A673 (cell line): Measurements from ENCODE around the gene TLCD3B. TPM values are rescaled to one million over a fixed set of nuclear protein-coding genes. Genes with fewer than 3 reads are reported as not detected.
"Not testable (repeated sequence)": the region's sequence is repeated elsewhere in the genome, so short reads cannot be mapped to it uniquely, and the experiment has no call there.

Source experiments
- BruUV-seq: library from RNA; stranded (reverse); fragments of 400-500 nt; replicated peaks from 2 replicates; lab custom pipeline; 2021; lab: Mats Ljungman, UMichigan
- CTCF ChIA-PET: fragments of 300-600 bp; sonication (Branson Sonifier 250); formaldehyde crosslinking; loops from one replicate; lab custom pipeline; 2022; ENCODE audit warnings: antibody characterized with exemption; lab: Charles Lee
- POLR2A ChIA-PET: fragments of 300-600 bp; sonication (Branson Sonifier 250); formaldehyde crosslinking; loops from one replicate; lab custom pipeline; 2022; ENCODE audit warnings: antibody characterized with exemption; ENCODE audit not compliant: low non-redundant PET; lab: Charles Lee
- DNase-seq: peaks from one replicate; pipeline ENCODE4 v3.0.0-alpha.2; 2015; ENCODE audit warnings: low spot score
- H3K27ac ChIP-seq: fragments of 200-600 bp; sonication (generic); 2 replicates; pipeline ENCODE4 v1.5.1; 2016; ENCODE audit warnings: mixed run types, low read depth, mild to moderate bottlenecking, mixed read lengths, antibody characterized with exemption, low read length; ENCODE audit not compliant: poor library complexity, severe bottlenecking
- H3K27me3 ChIP-seq: fragments of 200-600 bp; sonication (generic); replicated peaks from 2 replicates; pipeline ENCODE4 v1.6.1; 2017; ENCODE audit warnings: mixed run types, low read depth, mild to moderate bottlenecking, mixed read lengths, antibody characterized with exemption, low read length; ENCODE audit not compliant: insufficient read depth, poor library complexity
- H3K36me3 ChIP-seq: fragments of 200-600 bp; sonication (generic); 2 replicates; pipeline ENCODE4 v1.6.1; 2016; ENCODE audit warnings: mixed run types, mild to moderate bottlenecking, mixed read lengths, antibody characterized with exemption, low read length; ENCODE audit not compliant: insufficient read depth, poor library complexity, severe bottlenecking
- H3K4me1 ChIP-seq: fragments of 200-600 bp; sonication (generic); 2 replicates; pipeline ENCODE4 v1.6.1; 2017; ENCODE audit warnings: mixed run types, mild to moderate bottlenecking, mixed read lengths, antibody characterized with exemption, low read length; ENCODE audit not compliant: insufficient read depth, poor library complexity, severe bottlenecking
- H3K4me3 ChIP-seq: fragments of 200-600 bp; sonication (generic); 2 replicates; pipeline ENCODE4 v1.5.1; 2016; ENCODE audit warnings: low read depth, mixed run types, mild to moderate bottlenecking, mixed read lengths, low read length; ENCODE audit not compliant: poor library complexity, severe bottlenecking
- H3K9me3 ChIP-seq: fragments of 200-600 bp; sonication (generic); 2 replicates; pipeline ENCODE4 v1.6.1; 2016; ENCODE audit warnings: mixed run types, low read depth, mild to moderate bottlenecking, mixed read lengths, antibody characterized with exemption, low read length; ENCODE audit not compliant: poor library complexity, severe bottlenecking
- EZH2 ChIP-seq: fragments of 200-600 bp; sonication (generic); IDR thresholded peaks from 2 replicates; pipeline ENCODE4 v1.6.1; 2017; ENCODE audit warnings: borderline replicate concordance, low read depth, mild to moderate bottlenecking, mixed read lengths, antibody characterized with exemption, low read length; ENCODE audit not compliant: poor library complexity, severe bottlenecking
- intact Hi-C: fragments of 100-400 bp; cut with micrococcal nuclease; formaldehyde crosslinking; loops from one replicate; pipeline ENCODE4 v1.10.0; 2022; ENCODE audit not compliant: unreplicated experiment
- total RNA-seq: library from RNA; stranded (reverse); gene quantifications from 2 replicates; pipeline ENCODE4 v1.2.3, GENCODE V29; 2021
- TF ChIP-seq, protein P1 (sequence below): fragments of 300-800, 200-600 bp; sonication (generic); conservative IDR thresholded peaks from 2 replicates; pipeline ENCODE4 v1.5.1; 2017; ENCODE audit warnings: low read depth, mild to moderate bottlenecking, antibody characterized with exemption, low read length, moderate library complexity, mixed read lengths

The TLCD3B gene
- total RNA-seq, 1 experiment from 2014 or later: 1.9 TPM

DNA sequence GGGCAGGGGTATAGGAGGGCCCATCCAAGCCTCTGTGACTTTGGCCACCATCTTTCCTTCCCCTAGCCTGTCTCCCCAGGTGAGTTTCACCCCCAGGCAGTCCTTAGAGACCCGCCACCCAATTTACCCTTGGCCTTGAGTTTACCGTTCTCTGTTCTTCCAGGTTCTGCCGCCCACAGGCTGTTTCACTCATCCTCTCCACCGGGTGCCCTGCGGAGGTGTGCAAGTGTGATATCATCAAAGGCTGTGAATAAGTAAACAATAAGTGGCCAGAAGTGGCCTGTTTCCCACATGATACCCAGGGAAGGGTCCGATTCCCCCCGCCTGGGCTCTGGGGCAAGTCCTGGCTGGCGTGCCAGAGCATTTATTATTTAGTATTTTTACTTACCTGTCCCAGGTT is 15.1 kb upstream of the TLCD3B start:
- no peak overlapping the region for H3K4me3 ChIP-seq
- BruUV-seq: no TSS peak
- no peaks in the 10 kb centered on the region for H3K4me1 ChIP-seq
- H3K36me3 ChIP-seq: no peaks in the 10 kb centered on the region
- intact Hi-C loops: loop anchor here (10.0 kb wide), 1 partner anchor 579 kb away; no protein-coding TSS in a partner anchor
- no peaks in the 10 kb centered on the region for H3K27me3 ChIP-seq
- no peak for TF ChIP-seq EZH2
- TF ChIP-seq, protein P1, sequence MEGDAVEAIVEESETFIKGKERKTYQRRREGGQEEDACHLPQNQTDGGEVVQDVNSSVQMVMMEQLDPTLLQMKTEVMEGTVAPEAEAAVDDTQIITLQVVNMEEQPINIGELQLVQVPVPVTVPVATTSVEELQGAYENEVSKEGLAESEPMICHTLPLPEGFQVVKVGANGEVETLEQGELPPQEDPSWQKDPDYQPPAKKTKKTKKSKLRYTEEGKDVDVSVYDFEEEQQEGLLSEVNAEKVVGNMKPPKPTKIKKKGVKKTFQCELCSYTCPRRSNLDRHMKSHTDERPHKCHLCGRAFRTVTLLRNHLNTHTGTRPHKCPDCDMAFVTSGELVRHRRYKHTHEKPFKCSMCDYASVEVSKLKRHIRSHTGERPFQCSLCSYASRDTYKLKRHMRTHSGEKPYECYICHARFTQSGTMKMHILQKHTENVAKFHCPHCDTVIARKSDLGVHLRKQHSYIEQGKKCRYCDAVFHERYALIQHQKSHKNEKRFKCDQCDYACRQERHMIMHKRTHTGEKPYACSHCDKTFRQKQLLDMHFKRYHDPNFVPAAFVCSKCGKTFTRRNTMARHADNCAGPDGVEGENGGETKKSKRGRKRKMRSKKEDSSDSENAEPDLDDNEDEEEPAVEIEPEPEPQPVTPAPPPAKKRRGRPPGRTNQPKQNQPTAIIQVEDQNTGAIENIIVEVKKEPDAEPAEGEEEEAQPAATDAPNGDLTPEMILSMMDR: no peak
- POLR2A ChIA-PET: no interaction called here
- DNase-seq: no peak
- H3K9me3 ChIP-seq: no peaks in the 10 kb centered on the region
- no peak overlapping the region for H3K27ac ChIP-seq
- CTCF ChIA-PET: no interaction called here

DNA sequence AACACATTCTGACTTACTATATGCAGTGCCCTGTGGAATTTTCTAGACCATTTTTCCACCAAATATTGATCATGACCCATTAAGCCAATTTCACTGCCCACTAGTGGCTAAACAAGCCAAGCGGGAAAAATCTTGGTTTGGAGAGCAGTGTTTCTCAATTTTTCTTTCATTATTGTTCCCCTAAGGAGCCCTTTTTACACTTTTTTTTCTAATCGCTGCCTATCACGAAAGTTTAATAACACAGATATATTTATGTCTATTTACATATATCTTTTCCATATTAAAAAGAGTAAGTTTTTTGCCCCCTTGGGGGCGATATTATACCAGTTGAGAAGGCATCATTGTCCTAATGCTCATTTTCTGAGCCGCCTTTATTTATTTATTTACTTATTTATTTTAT is 10.8 kb upstream of the TLCD3B start:
- H3K27ac ChIP-seq: no peak overlapping the region
- H3K36me3 ChIP-seq: no peaks in the 10 kb centered on the region
- no TSS peak for BruUV-seq
- TF ChIP-seq EZH2: no peak
- TF ChIP-seq, protein P1: peak; percentile 63
- intact Hi-C loops: loop anchor here (10.0 kb wide), 1 partner anchor 583 kb away; no protein-coding TSS in a partner anchor
- H3K4me1 ChIP-seq: no peaks in the 10 kb centered on the region
- H3K27me3 ChIP-seq: no peaks in the 10 kb centered on the region
- CTCF ChIA-PET: interaction anchor here (0.9 kb wide), 1 partner anchor 14 kb away, joined by 11 read pairs; no protein-coding TSS in a partner anchor
- no peak overlapping the region for H3K4me3 ChIP-seq
- peak; percentile 57 for DNase-seq
- POLR2A ChIA-PET: no interaction called here
- H3K9me3 ChIP-seq: no peaks in the 10 kb centered on the region

DNA sequence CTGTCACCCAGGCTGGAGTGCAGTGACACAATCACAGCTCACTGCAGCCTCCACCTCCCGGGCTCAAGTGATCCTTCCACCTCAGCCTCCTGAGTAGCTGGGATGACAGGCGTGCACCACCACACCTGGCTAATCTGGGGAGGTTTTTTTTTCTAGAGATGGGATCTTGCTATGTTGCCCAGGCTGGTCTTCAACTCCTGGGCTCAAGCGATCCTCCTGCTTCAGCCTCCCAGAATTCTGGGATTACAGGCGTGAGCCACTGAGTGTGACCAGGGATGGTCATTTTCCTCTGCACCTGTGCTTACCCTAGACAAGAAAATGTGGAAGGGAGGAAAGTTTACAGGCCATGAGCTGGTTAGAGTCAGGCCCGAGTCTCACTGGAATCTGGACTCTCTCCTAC is 9.6 kb upstream of the TLCD3B start:
- POLR2A ChIA-PET: not testable (repeated sequence)

DNA sequence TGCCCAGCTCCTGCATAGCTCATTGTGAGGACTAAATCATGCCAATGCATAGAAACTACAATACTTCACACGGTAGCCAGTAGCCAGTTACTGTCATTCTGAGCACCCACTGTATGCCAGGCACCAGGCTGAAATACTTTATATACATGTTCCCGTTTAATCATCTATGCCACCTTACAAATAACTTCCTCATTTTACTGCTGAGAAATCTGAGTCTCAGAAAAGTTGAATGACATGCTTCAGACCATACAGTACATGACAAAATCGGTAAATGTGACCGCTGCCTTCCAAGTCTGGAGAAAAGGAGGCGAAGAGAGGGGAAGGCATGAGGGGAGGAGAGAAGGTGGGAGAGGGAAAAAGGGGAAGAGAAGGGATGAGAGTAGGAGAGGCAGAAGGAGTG is 9.2 kb upstream of the TLCD3B start:
- Histone ChIP-seq H3K4me3 (no peak overlapping the region), H3K36me3 (no peaks in the 10 kb centered on the region), H3K9me3 (no peaks in the 10 kb centered on the region), H3K27me3 (no peaks in the 10 kb centered on the region), H3K4me1 (no peaks in the 10 kb centered on the region), H3K27ac (no peak overlapping the region)
- TF ChIP-seq, protein P1: no peak
- no peak for TF ChIP-seq EZH2
- ChIA-PET POLR2A (no interaction called here), CTCF (interaction anchor here (0.5 kb wide), 1 partner anchor 362 kb away, joined by 3 read pairs; no protein-coding TSS in a partner anchor)
- no peak for DNase-seq
- BruUV-seq: no TSS peak
- intact Hi-C loops: loop anchor here (10.0 kb wide), 1 partner anchor 585 kb away; no protein-coding TSS in a partner anchor

More for the DNA sequence above, 9.6 kb upstream of the TLCD3B start:
- DNase-seq, H3K36me3 ChIP-seq, BruUV-seq, CTCF ChIA-PET, H3K27ac ChIP-seq, H3K9me3 ChIP-seq, H3K4me1 ChIP-seq, H3K4me3 ChIP-seq, H3K27me3 ChIP-seq: not testable (repeated sequence)
- intact Hi-C loops: loop anchor here (10.0 kb wide), 1 partner anchor 584 kb away; no protein-coding TSS in a partner anchor
